CD4-positive, CD25-positive, alpha-beta regulatory T cell (primary cell): Measurements from ENCODE around the gene DIP2C. TPM values are rescaled to one million over a fixed set of nuclear protein-coding genes. Genes with fewer than 3 reads are reported as not detected.
"Not testable (repeated sequence)": the region's sequence is repeated elsewhere in the genome, so short reads cannot be mapped to it uniquely, and the experiment has no call there.

ENCODE experiments used
- ATAC-seq, 2 donors: fragments of 150-1000 bp; cut with Tn5 transposase; one replicate each; pipeline ENCODE4 v1.10.0; 2021; ENCODE audit warnings: low read depth in 2 of 2, moderate number of reproducible peaks in 2 of 2, moderate library complexity in 1 of 2
- DNase-seq, 3 donors: peaks; one replicate each; pipeline versions ENCODE4 v3.0.0 to v3.0.0-alpha.2; 2012 to 2022; ENCODE audit warnings: mixed read lengths in 1 of 3
- H3K27ac ChIP-seq: one replicate; pipeline ENCODE4 v1.7.0; 2013; ENCODE audit warnings: mild to moderate bottlenecking, low read length; ENCODE audit not compliant: insufficient read depth, poor library complexity, severe bottlenecking
- H3K27me3 ChIP-seq: one replicate; pipeline ENCODE4 v1.7.0; 2013; ENCODE audit warnings: low read length; ENCODE audit not compliant: control insufficient read depth, insufficient read depth
- H3K36me3 ChIP-seq: one replicate; pipeline ENCODE4 v1.7.0; 2013; ENCODE audit warnings: mild to moderate bottlenecking, low read length, moderate library complexity; ENCODE audit not compliant: control insufficient read depth, insufficient read depth
- H3K4me1 ChIP-seq: 2 replicates; pipeline ENCODE4 v1.7.0; 2013; ENCODE audit warnings: mild to moderate bottlenecking, low read length; ENCODE audit not compliant: insufficient read depth, control insufficient read depth, poor library complexity, severe bottlenecking
- H3K4me3 ChIP-seq: one replicate; pipeline ENCODE4 v1.7.0; 2013; ENCODE audit warnings: low read depth, mild to moderate bottlenecking, low read length, moderate library complexity
- H3K9me3 ChIP-seq, 2 experiments: 1 replicate in 1 of 2; 2 replicates in 1 of 2; pipeline ENCODE4 v1.7.0; 2013; ENCODE audit warnings: low read length in 2 of 2, mild to moderate bottlenecking in 1 of 2, moderate library complexity in 1 of 2; ENCODE audit not compliant: control insufficient read depth in 2 of 2
- H3K27ac Mint-ChIP-seq, 3 donors: one replicate each; pipeline ENCODE4 v1.8.0; 2020 to 2022; ENCODE audit warnings: mild to moderate bottlenecking in 3 of 3, mixed read lengths in 3 of 3, moderate library complexity in 2 of 3
- H3K27me3 Mint-ChIP-seq: one replicate; pipeline ENCODE4 v1.8.0; 2022; ENCODE audit warnings: mild to moderate bottlenecking, mixed read lengths
- H3K36me3 Mint-ChIP-seq: one replicate; pipeline ENCODE4 v1.8.0; 2020; ENCODE audit warnings: mixed read lengths
- H3K4me1 Mint-ChIP-seq, 4 donors: one replicate each; pipeline ENCODE4 v1.8.0; 2020 to 2022; ENCODE audit warnings: mixed read lengths in 4 of 4, mild to moderate bottlenecking in 1 of 4
- H3K4me3 Mint-ChIP-seq, 4 donors: one replicate each; pipeline ENCODE4 v1.8.0; 2020 to 2022; ENCODE audit warnings: mild to moderate bottlenecking in 4 of 4, mixed read lengths in 4 of 4, moderate library complexity in 3 of 4
- H3K9me3 Mint-ChIP-seq, 7 donors: one replicate each; pipeline ENCODE4 v1.8.0; 2020 to 2022; ENCODE audit warnings: mixed read lengths in 7 of 7, mild to moderate bottlenecking in 3 of 7, moderate library complexity in 2 of 7
- polyA plus RNA-seq, 4 donors: library from polyadenylated mRNA; unstranded; fragments of 300-500 nt; fragmentation: Illumina TruSeq; gene quantifications; one replicate each; pipeline ENCODE4 v1.2.3, GENCODE V29; 2021
- total RNA-seq: library from RNA; stranded (reverse); gene quantifications from one replicate; pipeline ENCODE4 v1.2.3, GENCODE V29; 2022

Gene DIP2C
- total and polyA plus RNA-seq, 5 donors from 2014 or later = 0.47 to 4.1 (median 0.54) TPM

GRCh38 chr10:437698-438490, 251.6 kb downstream of the DIP2C start:
- peak in 1 of 3 donors; percentile 19 for DNase-seq
- H3K4me1 ChIP-seq = peaks cover 18% of the 10 kb centered on the region

GRCh38 chr10:436911-437665, 252.4 kb downstream of the DIP2C start:
- peaks cover 10% of the 10 kb centered on the region for H3K36me3 Mint-ChIP-seq
- no peaks in the 10 kb centered on the region for H3K27me3 Mint-ChIP-seq
- peak overlapping the region in 3 of 4 donors; percentile 45 to 66 (median 59) for H3K4me3 Mint-ChIP-seq
- ATAC-seq (peak in 1 of 2 donors; percentile 34), DNase-seq (peak in 1 of 3 donors; percentile 37)
- H3K9me3 Mint-ChIP-seq = peaks cover 0 to 4% (median 0%) of the 10 kb centered on the region in 7 donors
- peaks cover 18% of the 10 kb centered on the region for H3K4me1 ChIP-seq
- H3K4me3 ChIP-seq = peak overlapping the region; percentile 54
- peaks cover 9 to 48% (median 21%) of the 10 kb centered on the region in 4 donors for H3K4me1 Mint-ChIP-seq
- no peak overlapping the region for H3K27ac ChIP-seq
- H3K27me3 ChIP-seq = no peaks in the 10 kb centered on the region
- no peaks in the 10 kb centered on the region for H3K36me3 ChIP-seq
- no peaks in the 10 kb centered on the region for H3K9me3 ChIP-seq
- H3K27ac Mint-ChIP-seq = peak overlapping the region; percentile 67 to 87 (median 77)

More at GRCh38 chr10:437698-438490, 251.6 kb downstream of the DIP2C start:
- Histone ChIP-seq H3K27ac (no peak overlapping the region), H3K27me3 (no peaks in the 10 kb centered on the region), H3K36me3 (no peaks in the 10 kb centered on the region), H3K9me3 (no peaks in the 10 kb centered on the region), H3K4me3 (peak overlapping the region; percentile 54)
- Mint-ChIP-seq H3K9me3 (peaks cover 0 to 3% (median 0%) of the 10 kb centered on the region in 7 donors), H3K4me1 (peaks cover 9 to 42% (median 20%) of the 10 kb centered on the region in 4 donors), H3K27ac (peak overlapping the region; percentile 67 to 87 (median 77)), H3K4me3 (peak overlapping the region in 3 of 4 donors; percentile 45 to 66 (median 59)), H3K27me3 (no peaks in the 10 kb centered on the region), H3K36me3 (peaks cover 10% of the 10 kb centered on the region)
- no peak for ATAC-seq

- Mint-ChIP-seq H3K4me1 (peaks cover 9 to 54% (median 21%) of the 10 kb centered on the region in 4 donors), H3K36me3 (peaks cover 5% of the 10 kb centered on the region), H3K27ac (no peak overlapping the region), H3K9me3 (peaks cover 0 to 3% (median 0%) of the 10 kb centered on the region in 7 donors), H3K27me3 (no peaks in the 10 kb centered on the region), H3K4me3 (no peak overlapping the region)
- no peaks in the 10 kb centered on the region for H3K36me3 ChIP-seq
- no peaks in the 10 kb centered on the region for H3K9me3 ChIP-seq
- no peak for DNase-seq
- peaks cover 18% of the 10 kb centered on the region for H3K4me1 ChIP-seq
- H3K27ac ChIP-seq = no peak overlapping the region
- no peak for ATAC-seq
- no peaks in the 10 kb centered on the region for H3K27me3 ChIP-seq
- no peak overlapping the region for H3K4me3 ChIP-seq
Measured at GRCh38 chr10:436013-436697, 253.3 kb downstream of the DIP2C start.

- ATAC-seq = no peak
- H3K4me3 Mint-ChIP-seq = peak overlapping the region in 1 of 4 donors; percentile 32
- H3K27me3 Mint-ChIP-seq = no peaks in the 10 kb centered on the region
- Histone ChIP-seq H3K4me3 (no peak overlapping the region), H3K27ac (no peak overlapping the region), H3K9me3 (no peaks in the 10 kb centered on the region), H3K36me3 (no peaks in the 10 kb centered on the region), H3K27me3 (no peaks in the 10 kb centered on the region), H3K4me1 (peaks cover 18% of the 10 kb centered on the region)
- peaks cover 0 to 3% (median 0%) of the 10 kb centered on the region in 7 donors for H3K9me3 Mint-ChIP-seq
- no peak for DNase-seq
- peaks cover 9 to 54% (median 21%) of the 10 kb centered on the region in 4 donors for H3K4me1 Mint-ChIP-seq
- peaks cover 5% of the 10 kb centered on the region for H3K36me3 Mint-ChIP-seq
- H3K27ac Mint-ChIP-seq = no peak overlapping the region
Measured at GRCh38 chr10:435397-435796, 254.1 kb downstream of the DIP2C start.

GRCh38 chr10:429696-430095, 259.8 kb downstream of the DIP2C start:
- Histone ChIP-seq H3K27ac (no peak overlapping the region), H3K4me3 (no peak overlapping the region), H3K4me1 (no peaks in the 10 kb centered on the region), H3K27me3 (no peaks in the 10 kb centered on the region), H3K9me3 (no peaks in the 10 kb centered on the region), H3K36me3 (no peaks in the 10 kb centered on the region)
- no peaks in the 10 kb centered on the region for H3K27me3 Mint-ChIP-seq
- no peak for ATAC-seq
- no peak overlapping the region for H3K4me3 Mint-ChIP-seq
- no peak for DNase-seq
- peaks cover 0 to 22% (median 7%) of the 10 kb centered on the region in 4 donors for H3K4me1 Mint-ChIP-seq
- H3K36me3 Mint-ChIP-seq = no peaks in the 10 kb centered on the region
- peaks cover 0 to 3% (median under 1%) of the 10 kb centered on the region in 7 donors for H3K9me3 Mint-ChIP-seq
- no peak overlapping the region for H3K27ac Mint-ChIP-seq

- H3K9me3 Mint-ChIP-seq = peaks cover 0 to 3% (median 0%) of the 10 kb centered on the region in 7 donors
- H3K4me3 Mint-ChIP-seq = no peak overlapping the region
- H3K4me1 ChIP-seq = no peaks in the 10 kb centered on the region
- DNase-seq (no peak), ATAC-seq (no peak)
- H3K9me3 ChIP-seq = no peaks in the 10 kb centered on the region
- H3K4me1 Mint-ChIP-seq = peaks cover 0 to 16% (median 3%) of the 10 kb centered on the region in 4 donors
- H3K27me3 Mint-ChIP-seq = no peaks in the 10 kb centered on the region
- H3K36me3 ChIP-seq = no peaks in the 10 kb centered on the region
- H3K27ac ChIP-seq = no peak overlapping the region
- no peak overlapping the region for H3K4me3 ChIP-seq
- H3K27ac Mint-ChIP-seq = no peak overlapping the region
- no peaks in the 10 kb centered on the region for H3K36me3 Mint-ChIP-seq
- H3K27me3 ChIP-seq = no peaks in the 10 kb centered on the region
Measured at GRCh38 chr10:427761-428519, 261.5 kb downstream of the DIP2C start.

- not testable (repeated sequence) for H3K4me1 Mint-ChIP-seq, H3K4me3 Mint-ChIP-seq, H3K27me3 Mint-ChIP-seq, H3K36me3 ChIP-seq, H3K36me3 Mint-ChIP-seq, H3K27me3 ChIP-seq, H3K9me3 ChIP-seq, H3K9me3 Mint-ChIP-seq, ATAC-seq, DNase-seq, H3K27ac Mint-ChIP-seq, H3K27ac ChIP-seq, H3K4me3 ChIP-seq, H3K4me1 ChIP-seq
Measured at GRCh38 chr10:425365-425764, 264.1 kb downstream of the DIP2C start.
